H1 (cell line): Measurements from ENCODE around the gene CDH16. TPM values are rescaled to one million over a fixed set of nuclear protein-coding genes. Genes with fewer than 3 reads are reported as not detected.

ENCODE experiments used
- E2F6 ChIP-seq: IDR thresholded peaks from 2 replicates; pipeline ENCODE4 v1.6.1; 2012; ENCODE audit warnings: inconsistent platforms
- JUND ChIP-seq: IDR thresholded peaks from 2 replicates; pipeline ENCODE4 v1.6.1; 2011; ENCODE audit warnings: mild to moderate bottlenecking, improper control_type of control experiment, low read length
- KDM5A ChIP-seq: fragments of 200-600 bp; IDR thresholded peaks from 2 replicates; pipeline ENCODE4 v1.7.1; 2012; ENCODE audit warnings: mild to moderate bottlenecking, low read length, inconsistent platforms, mixed read lengths
- NANOG ChIP-seq: IDR thresholded peaks from 2 replicates; pipeline ENCODE4 v1.6.1; 2011; ENCODE audit warnings: low read length, low read depth, mild to moderate bottlenecking, inconsistent platforms; ENCODE audit not compliant: insufficient read depth, poor library complexity, severe bottlenecking
- POLR2AphosphoS5 ChIP-seq: IDR thresholded peaks from 2 replicates; pipeline ENCODE4 v1.6.1; 2011; ENCODE audit warnings: low read depth, low read length
- SIX5 ChIP-seq: IDR thresholded peaks from 2 replicates; pipeline ENCODE4 v1.6.1; 2011; ENCODE audit warnings: mild to moderate bottlenecking, low read depth, low read length
- SP4 ChIP-seq: IDR thresholded peaks from 2 replicates; pipeline ENCODE4 v1.6.1; 2012; ENCODE audit warnings: low read length, inconsistent platforms
- TCF12 ChIP-seq: IDR thresholded peaks from 2 replicates; pipeline ENCODE4 v1.6.1; 2011; ENCODE audit warnings: low read depth, mild to moderate bottlenecking, low read length
- polyA plus RNA-seq, 7 experiments: library from polyadenylated mRNA; depleted of rRNA in 3 of 7; stranded (reverse) in 5 of 7; unstranded in 2 of 7; fragments of >200 nt in 5 of 7; fragments of 200-250 nt in 2 of 7; gene quantifications; 1 replicate in 5 of 7; 2 replicates in 1 of 7; 4 replicates in 1 of 7; pipeline versions ENCODE4 v1.2.1 to v1.2.3, GENCODE V29; 2011 to 2013; ENCODE audit warnings: missing spikeins in 2 of 7, mixed read lengths in 2 of 7
- total RNA-seq: library from RNA; stranded (reverse); fragmentation: NEBNext Ultra II Directional; extraction: Animal tissue kit (Norgen Biotek cat#: 25700); gene quantifications from 2 replicates; pipeline ENCODE4 v1.2.1, GENCODE V29; 2021

Gene CDH16
- total and polyA plus RNA-seq, 2 of the 8 experiments (the other 6 are each of a cell fraction or from before 2014, with no cell fraction given): not detected

GRCh38 chr16:66919569-66920298, 1.0 kb upstream of the CDH16 start (continued):
- no peak for TF ChIP-seq NANOG
- no peak for TF ChIP-seq TCF12
- no peak for TF ChIP-seq E2F6
- TF ChIP-seq JUND: no peak
- no peak for TF ChIP-seq SP4
- TF ChIP-seq SIX5: no peak
- TF ChIP-seq POLR2AphosphoS5: no peak
- no peak for TF ChIP-seq KDM5A
